Activated CD8-positive, alpha-beta T cell treated with anti-CD3 and anti-CD28 coated beads, Interleukin-2, amount 10 ng/mL, durations not matched to agents 7 days and 5 days (primary cell): ENCODE measurements around the gene HTR3A. TPM values are rescaled to one million over a fixed set of nuclear protein-coding genes. Genes with fewer than 3 reads are reported as not detected.

Experiments
- ATAC-seq: fragments of 150-1000 bp; cut with Tn5 transposase; one replicate; pipeline ENCODE4 v1.10.0; 2021; ENCODE audit warnings: moderate library complexity
- CTCF ChIA-PET: fragments of 350-600 bp; sonication (Branson Sonifier 250); formaldehyde crosslinking; loops from one replicate; lab custom pipeline; 2021; ENCODE audit warnings: antibody characterized with exemption; lab: Charles Lee
- POLR2A ChIA-PET: fragments of 350-600 bp; sonication (Branson Sonifier 250); formaldehyde crosslinking; loops from one replicate; lab custom pipeline; 2021; ENCODE audit warnings: antibody characterized with exemption; lab: Charles Lee
- DNase-seq: peaks from one replicate; pipeline ENCODE4 v3.0.0-alpha.2; 2020
- H3K27ac Mint-ChIP-seq: one replicate; pipeline ENCODE4 v1.8.0; 2021; ENCODE audit warnings: mild to moderate bottlenecking, mixed read lengths
- H3K27me3 Mint-ChIP-seq: one replicate; pipeline ENCODE4 v1.8.0; 2021; ENCODE audit warnings: low read depth, mixed read lengths
- H3K36me3 Mint-ChIP-seq: one replicate; pipeline ENCODE4 v1.8.0; 2021; ENCODE audit warnings: low read depth, mixed read lengths
- H3K4me1 Mint-ChIP-seq: one replicate; pipeline ENCODE4 v1.8.0; 2021; ENCODE audit warnings: low read depth, mixed read lengths
- H3K4me3 Mint-ChIP-seq: one replicate; pipeline ENCODE4 v1.8.0; 2021; ENCODE audit warnings: mild to moderate bottlenecking, mixed read lengths
- H3K9me3 Mint-ChIP-seq: one replicate; pipeline ENCODE4 v1.8.0; 2022; ENCODE audit warnings: mixed read lengths; ENCODE audit not compliant: insufficient read depth
- total RNA-seq, 2 experiments: library from RNA; stranded (reverse); gene quantifications; one replicate each; pipeline ENCODE4 v1.2.3, GENCODE V29; 2021

Gene HTR3A
- total RNA-seq, 2 experiments from 2014 or later = not detected

DNA sequence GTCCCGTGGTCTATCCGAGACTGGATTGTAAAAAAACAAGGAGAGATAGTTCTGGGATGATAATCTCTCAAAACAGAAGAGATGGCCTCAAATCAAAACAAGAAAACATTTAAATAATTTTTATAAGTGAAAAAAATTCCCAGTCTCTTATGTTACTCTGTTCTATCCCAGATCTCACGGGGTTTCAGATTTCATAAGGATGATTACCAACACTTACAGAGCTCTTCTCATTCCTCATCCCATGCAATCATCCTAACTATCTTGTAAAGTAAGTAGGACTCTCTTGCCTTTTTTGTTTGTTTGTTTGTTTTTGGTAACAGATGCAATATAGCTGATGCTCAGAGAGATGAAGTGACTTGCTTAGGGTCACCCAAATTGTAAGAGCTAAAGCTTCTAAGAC lies 64.6 kb downstream of the HTR3A start:
- ChIA-PET CTCF (interaction anchor here (1.5 to 2.3 kb wide), 5 partner anchors 9 to 222 kb away, joined by 5 to 14 read pairs (median 5); no protein-coding TSS in a partner anchor), POLR2A (interaction anchor here (0.6 kb wide), 1 partner anchor 228 kb away, joined by 3 read pairs; no protein-coding TSS in a partner anchor)
- ATAC-seq (no peak), DNase-seq (no peak)
- Mint-ChIP-seq H3K9me3 (no peaks in the 10 kb centered on the region), H3K4me3 (no peak overlapping the region), H3K36me3 (no peaks in the 10 kb centered on the region), H3K27ac (no peak overlapping the region), H3K27me3 (peaks cover 9% of the 10 kb centered on the region), H3K4me1 (peaks cover 20% of the 10 kb centered on the region)

Other genes with a start within 250 kb of the HTR3A start
- 10 to 100 TPM; 21.0 to 21.5 TPM for gene ZW10, start 201.4 kb upstream of the HTR3A start, total RNA-seq
- not detected for gene CLDN25, start 195.3 kb upstream of the HTR3A start, total RNA-seq
- gene USP28, start 99.5 kb upstream of the HTR3A start, total RNA-seq = 10 to 100 TPM; 46.8 to 53.0 TPM
- gene HTR3B, start 70.3 kb upstream of the HTR3A start, total RNA-seq = not detected
- 10 to 100 TPM; 16.3 to 16.4 TPM for gene ZBTB16, start 84.6 kb downstream of the HTR3A start, total RNA-seq